ENCODE measurements around the gene ABI3. TPM values are rescaled to one million over a fixed set of nuclear protein-coding genes. Genes with fewer than 3 reads are reported as not detected.
"Not testable (repeated sequence)": the region's sequence is repeated elsewhere in the genome, so short reads cannot be mapped to it uniquely, and the experiment has no call there.

ABI3 gene
- total RNA-seq, 1 donor from 2014 or later, result 4.9 TPM

DNA sequence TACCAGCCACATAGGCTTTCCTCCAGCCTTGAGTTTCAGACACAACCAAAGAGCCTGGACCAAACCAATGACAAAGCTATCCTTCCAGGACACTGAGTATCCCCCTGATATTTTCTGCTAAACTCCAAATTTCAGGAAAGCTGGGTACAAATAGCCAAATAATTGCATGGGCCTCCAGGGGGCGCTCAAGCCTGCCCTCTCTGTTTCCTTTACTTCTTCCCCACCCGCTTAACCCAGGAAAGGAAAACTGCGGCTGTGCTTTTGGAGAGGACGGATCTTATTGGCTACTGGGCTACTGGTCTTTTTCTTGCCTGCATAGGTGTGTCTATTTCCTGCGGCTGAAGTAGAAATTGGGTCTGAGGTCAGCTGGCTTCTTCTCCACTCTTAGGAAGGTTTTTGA lies 30.2 kb upstream of the ABI3 start:
- Histone ChIP-seq H3K36me3 (no peaks in the 10 kb centered on the region), H3K4me1 (no peaks in the 10 kb centered on the region), H3K27me3 (ENCODE audit: low read depth) (peaks cover 16% of the 10 kb centered on the region), H3K27ac (replicated peaks) (no peak overlapping the region), H3K9me3 (replicated peaks) (peaks cover 32% of the 10 kb centered on the region), H3K4me3 (no peak overlapping the region)
- DNase-seq, result peak; percentile 67
- intact Hi-C loops (cut with micrococcal nuclease), result loop anchor here (5.0 kb wide), 1 partner anchor 47 kb away; no protein-coding TSS in a partner anchor
- TF ChIP-seq, protein P1, sequence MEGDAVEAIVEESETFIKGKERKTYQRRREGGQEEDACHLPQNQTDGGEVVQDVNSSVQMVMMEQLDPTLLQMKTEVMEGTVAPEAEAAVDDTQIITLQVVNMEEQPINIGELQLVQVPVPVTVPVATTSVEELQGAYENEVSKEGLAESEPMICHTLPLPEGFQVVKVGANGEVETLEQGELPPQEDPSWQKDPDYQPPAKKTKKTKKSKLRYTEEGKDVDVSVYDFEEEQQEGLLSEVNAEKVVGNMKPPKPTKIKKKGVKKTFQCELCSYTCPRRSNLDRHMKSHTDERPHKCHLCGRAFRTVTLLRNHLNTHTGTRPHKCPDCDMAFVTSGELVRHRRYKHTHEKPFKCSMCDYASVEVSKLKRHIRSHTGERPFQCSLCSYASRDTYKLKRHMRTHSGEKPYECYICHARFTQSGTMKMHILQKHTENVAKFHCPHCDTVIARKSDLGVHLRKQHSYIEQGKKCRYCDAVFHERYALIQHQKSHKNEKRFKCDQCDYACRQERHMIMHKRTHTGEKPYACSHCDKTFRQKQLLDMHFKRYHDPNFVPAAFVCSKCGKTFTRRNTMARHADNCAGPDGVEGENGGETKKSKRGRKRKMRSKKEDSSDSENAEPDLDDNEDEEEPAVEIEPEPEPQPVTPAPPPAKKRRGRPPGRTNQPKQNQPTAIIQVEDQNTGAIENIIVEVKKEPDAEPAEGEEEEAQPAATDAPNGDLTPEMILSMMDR (IDR thresholded peaks at IDR 0.05; ENCODE audit: borderline replicate concordance), result peak; percentile 77

DNA sequence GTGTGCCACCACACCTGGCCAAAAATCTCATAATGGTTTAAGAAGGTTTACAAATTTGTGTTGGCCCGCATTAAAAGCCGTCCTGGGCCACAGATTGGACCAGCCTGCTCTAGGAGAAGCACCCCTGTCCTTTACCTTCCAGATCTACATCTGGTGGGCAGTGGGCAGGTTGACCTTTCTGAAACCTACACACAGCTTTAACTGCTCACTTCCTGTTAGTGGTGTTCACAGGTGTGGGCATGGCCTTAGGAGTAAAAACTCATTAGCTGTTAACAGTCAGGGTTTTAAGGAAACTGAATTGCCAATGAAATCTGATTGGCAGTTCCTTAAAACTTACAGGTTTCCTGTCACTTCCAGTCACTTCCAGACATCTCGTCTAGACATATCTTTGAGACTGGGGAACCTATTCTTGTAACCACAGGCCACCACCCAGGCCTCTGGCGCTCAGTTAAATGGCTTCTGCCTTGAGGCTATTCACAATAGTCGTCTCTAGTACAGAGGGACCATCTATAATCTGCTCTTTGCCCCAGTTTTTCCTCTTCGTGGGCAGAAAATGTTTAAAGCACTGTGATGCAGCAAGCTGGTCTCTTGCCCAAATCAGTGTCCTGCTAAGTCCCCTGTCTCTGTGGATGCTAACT lies 29.4 kb upstream of the ABI3 start:
- DNase-seq, result no peak
- no peak overlapping the region for H3K4me3 ChIP-seq
- H3K9me3 ChIP-seq (replicated peaks), result peaks cover 31% of the 10 kb centered on the region
- H3K27me3 ChIP-seq (ENCODE audit: low read depth), result peaks cover 16% of the 10 kb centered on the region
- intact Hi-C loops (cut with micrococcal nuclease), result loop anchor here (5.0 kb wide), 1 partner anchor 46 kb away; no protein-coding TSS in a partner anchor
- no peak overlapping the region for H3K27ac ChIP-seq (replicated peaks)
- no peaks in the 10 kb centered on the region for H3K36me3 ChIP-seq
- no peaks in the 10 kb centered on the region for H3K4me1 ChIP-seq
- TF ChIP-seq, protein P1 (IDR thresholded peaks at IDR 0.05; ENCODE audit: borderline replicate concordance), result no peak

DNA sequence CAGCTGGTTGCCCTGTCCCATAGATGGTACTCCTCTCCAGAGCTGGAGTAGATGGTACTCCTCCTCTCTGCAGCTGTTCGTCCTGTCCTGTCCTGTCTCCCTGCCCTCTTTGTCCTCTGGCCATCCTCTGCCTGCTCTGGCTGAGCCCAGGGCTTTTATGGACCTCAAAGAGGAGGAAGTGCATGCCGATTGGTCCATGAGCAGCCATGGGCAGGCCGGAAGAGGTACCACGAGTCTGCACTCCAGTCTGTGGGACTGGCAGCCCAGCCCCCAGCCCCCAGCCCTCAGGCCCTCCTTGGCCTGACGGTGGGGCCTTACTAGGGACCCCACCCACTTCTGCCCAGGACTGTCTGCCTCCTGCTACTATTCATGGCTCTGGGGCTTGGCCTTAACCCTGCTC lies 27.2 kb upstream of the ABI3 start:
- H3K9me3 ChIP-seq (replicated peaks), result peaks cover 14% of the 10 kb centered on the region
- TF ChIP-seq, protein P1 (IDR thresholded peaks at IDR 0.05; ENCODE audit: borderline replicate concordance), result no peak
- H3K36me3 ChIP-seq, result no peaks in the 10 kb centered on the region
- no peaks in the 10 kb centered on the region for H3K4me1 ChIP-seq
- H3K27me3 ChIP-seq (ENCODE audit: low read depth), result peaks cover 16% of the 10 kb centered on the region
- no peak overlapping the region for H3K27ac ChIP-seq (replicated peaks)
- intact Hi-C loops (cut with micrococcal nuclease), result loop anchor here (5.0 kb wide), 1 partner anchor 44 kb away; no protein-coding TSS in a partner anchor
- no peak for DNase-seq
- H3K4me3 ChIP-seq, result no peak overlapping the region

DNA sequence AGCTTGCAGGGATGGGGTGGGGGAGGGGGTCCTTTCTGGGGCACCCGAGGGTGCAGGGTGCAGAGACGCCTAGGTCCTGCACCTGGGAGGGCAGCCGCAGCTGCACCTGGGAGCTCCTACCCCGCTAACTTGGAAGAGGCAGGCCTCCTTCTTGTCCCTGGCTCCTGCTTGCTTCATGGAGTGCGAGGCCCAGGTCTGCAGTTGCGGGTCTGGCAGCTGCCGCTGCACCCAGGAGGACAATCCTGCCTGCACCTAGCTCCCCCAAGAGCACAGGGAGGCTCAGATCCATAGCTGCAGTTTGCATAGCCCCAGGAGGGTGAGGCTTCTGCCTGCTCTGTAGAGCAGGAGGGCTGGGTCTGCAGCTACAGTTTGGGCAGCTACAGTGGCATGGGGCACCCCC lies 26.7 kb upstream of the ABI3 start:
- Histone ChIP-seq H3K27ac (replicated peaks) (no peak overlapping the region), H3K9me3 (replicated peaks) (peaks cover 14% of the 10 kb centered on the region), H3K36me3 (no peaks in the 10 kb centered on the region), H3K27me3 (ENCODE audit: low read depth) (peaks cover 16% of the 10 kb centered on the region), H3K4me1 (no peaks in the 10 kb centered on the region), H3K4me3 (no peak overlapping the region)
- no peak for DNase-seq
- intact Hi-C loops (cut with micrococcal nuclease), result loop anchor here (5.0 kb wide), 1 partner anchor 44 kb away; no protein-coding TSS in a partner anchor
- TF ChIP-seq, protein P1 (IDR thresholded peaks at IDR 0.05; ENCODE audit: borderline replicate concordance), result no peak

DNA sequence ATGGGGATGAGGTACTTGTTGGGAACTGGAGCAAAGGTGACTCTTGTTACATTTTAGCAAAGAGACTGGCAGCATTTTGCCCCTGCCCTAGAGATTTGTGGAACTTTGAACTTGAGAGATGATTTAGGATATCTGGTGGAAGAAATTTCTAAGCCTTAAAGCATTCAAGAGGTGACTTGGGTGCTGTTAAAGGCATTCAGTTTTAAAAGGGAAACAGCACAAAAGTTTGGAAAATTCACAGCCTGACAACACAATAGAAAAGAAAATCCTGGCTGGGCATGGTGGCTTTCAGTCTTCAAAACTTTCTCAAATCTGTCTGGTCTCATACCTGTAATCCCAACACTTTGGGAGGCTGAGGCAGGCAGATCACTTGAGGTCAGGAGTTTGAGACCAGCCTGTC lies 26.0 kb upstream of the ABI3 start:
- intact Hi-C loops (cut with micrococcal nuclease), result loop anchor here (5.0 kb wide), 1 partner anchor 43 kb away; no protein-coding TSS in a partner anchor
- H3K4me1 ChIP-seq; H3K27ac ChIP-seq (replicated peaks); H3K36me3 ChIP-seq; DNase-seq; H3K4me3 ChIP-seq: not testable (repeated sequence)
- peaks cover 14% of the 10 kb centered on the region for H3K9me3 ChIP-seq (replicated peaks)
- H3K27me3 ChIP-seq (ENCODE audit: low read depth), result peaks cover 16% of the 10 kb centered on the region

DNA sequence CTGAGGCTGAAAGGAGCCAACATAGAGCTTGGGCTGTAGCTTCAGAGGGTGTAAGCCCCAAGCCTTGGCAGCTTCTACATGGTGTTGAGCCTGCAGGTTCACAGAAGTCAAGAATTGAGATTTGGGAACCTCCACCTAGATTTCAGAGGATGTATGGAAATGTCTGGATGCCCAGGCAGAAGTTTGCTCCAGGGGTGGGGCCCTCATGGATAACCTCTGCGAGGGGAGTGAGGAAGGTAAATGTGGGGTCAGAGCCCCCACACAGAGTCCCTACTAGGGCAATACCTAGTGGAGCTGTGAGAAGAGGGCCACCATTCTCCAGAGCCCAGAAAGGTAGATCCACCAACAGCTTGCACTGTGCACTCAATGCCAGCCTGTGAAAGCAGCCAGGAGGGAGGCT lies 25.1 kb upstream of the ABI3 start:
- intact Hi-C loops (cut with micrococcal nuclease); H3K4me3 ChIP-seq; H3K36me3 ChIP-seq; H3K4me1 ChIP-seq; H3K27ac ChIP-seq (replicated peaks); DNase-seq: not testable (repeated sequence)
- H3K27me3 ChIP-seq (ENCODE audit: low read depth), result peaks cover 16% of the 10 kb centered on the region
- peaks cover 14% of the 10 kb centered on the region for H3K9me3 ChIP-seq (replicated peaks)

Data from left ventricle myocardium inferior (tissue), 1 donor.